SH-SY5Y (cell line): Measurements from ENCODE around the gene PTPRJ.

Experiments
- GATA2 ChIP-seq: IDR thresholded peaks from 2 replicates; pipeline ENCODE4 v1.6.1; 2011; ENCODE audit warnings: mild to moderate bottlenecking, low read depth, low read length
- GATA3 ChIP-seq: IDR thresholded peaks from 2 replicates; pipeline ENCODE4 v1.6.1; 2011; ENCODE audit warnings: low read depth, mild to moderate bottlenecking, low read length, moderate library complexity

DNA sequence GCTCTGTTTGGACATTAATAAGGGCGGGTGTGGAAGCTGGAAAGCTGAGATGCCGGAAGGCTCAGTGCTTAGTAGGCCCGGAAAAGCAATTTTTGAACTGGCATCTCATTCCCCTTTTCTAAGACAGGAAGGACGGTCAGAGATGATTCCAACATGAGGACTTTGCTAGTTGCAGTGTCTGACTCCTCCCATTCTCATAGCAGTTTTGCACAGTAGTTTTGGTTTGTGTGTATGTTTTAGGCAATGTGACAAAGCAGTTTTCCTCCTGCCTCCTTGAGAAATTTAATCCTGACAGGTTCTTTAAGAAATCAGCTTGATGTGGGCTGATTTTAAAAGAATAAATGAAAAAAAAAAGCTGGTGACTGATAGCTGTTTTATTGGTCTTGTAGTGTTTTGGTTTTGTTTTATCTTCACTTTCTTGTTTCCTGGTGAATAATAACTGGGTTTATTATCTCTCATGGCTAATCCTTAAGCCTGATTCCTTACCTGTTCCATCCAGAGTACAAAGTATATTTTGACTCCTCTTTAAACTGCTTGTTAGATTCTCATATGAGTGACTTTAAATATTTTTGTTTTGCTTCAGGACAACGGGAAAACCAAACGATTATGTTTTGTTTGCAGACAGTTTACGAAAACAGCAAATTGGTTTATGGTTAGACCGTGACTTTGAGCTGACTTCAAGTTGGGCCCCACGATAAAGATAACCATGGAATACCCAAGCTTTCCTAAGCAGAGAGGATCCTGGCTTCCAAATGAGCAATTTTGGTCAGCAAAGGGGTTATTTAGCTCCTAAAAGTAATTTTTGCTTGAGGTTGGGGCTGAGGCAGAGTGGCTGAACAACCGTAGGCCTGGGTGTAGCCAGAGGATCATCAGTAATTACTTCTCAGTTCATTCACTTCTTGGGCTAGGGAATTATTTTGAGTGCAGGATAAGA, 3.4 kb downstream of the PTPRJ start:
- TF ChIP-seq GATA2 (no peak), GATA3 (no peak)
